Measurements from ENCODE around the gene PHEX. TPM values are rescaled to one million over a fixed set of nuclear protein-coding genes. Genes with fewer than 3 reads are reported as not detected.

PHEX gene
- polyA plus RNA-seq, 3 donors = 0.03 TPM; not detected in 2

- Mint-ChIP-seq H3K27me3 (ENCODE audit: low read depth in 3 of 3) (peaks cover 0 to 5% (median 3%) of the 10 kb centered on the region in 3 donors), H3K4me1 (no peaks in the 10 kb centered on the region), H3K36me3 (no peaks in the 10 kb centered on the region), H3K9me3 (peaks cover 0 to 1% (median 0%) of the 10 kb centered on the region in 7 donors), H3K27ac (no peak overlapping the region), H3K4me3 (no peak overlapping the region)
- Histone ChIP-seq H3K4me2 (replicated peaks; ENCODE audit: extremely low read depth, low read length, poor library complexity, severe bottlenecking) (no peak overlapping the region), H3K4me3 (replicated peaks in 1 of 3; ENCODE audit: low read depth in 2 of 3, low read length in 3 of 3) (no peak overlapping the region), H3K27ac (ENCODE audit: low read depth in 1 of 2, low read length in 2 of 2) (no peak overlapping the region), H2AFZ (ENCODE audit: insufficient read depth, low read depth, low read length, poor library complexity, severe bottlenecking) (no peak overlapping the region), H3K79me2 (ENCODE audit: insufficient read depth, low read length) (no peaks in the 10 kb centered on the region), H3K27me3 (ENCODE audit: control insufficient read depth in 2 of 2, insufficient read depth in 2 of 2, low read length in 2 of 2) (no peaks in the 10 kb centered on the region), H3K9ac (ENCODE audit: insufficient read depth, low read length, poor library complexity, severe bottlenecking) (no peak overlapping the region), H4K20me1 (ENCODE audit: insufficient read depth, low read length) (no peaks in the 10 kb centered on the region), H3K4me1 (ENCODE audit: control insufficient read depth in 1 of 2, insufficient read depth in 2 of 2, low read length in 2 of 2) (no peaks in the 10 kb centered on the region), H3K9me3 (replicated peaks in 1 of 2; ENCODE audit: control insufficient read depth in 1 of 2, insufficient read depth in 1 of 2, low read length in 2 of 2) (no peaks in the 10 kb centered on the region), H3K36me3 (replicated peaks in 1 of 2; ENCODE audit: control insufficient read depth in 1 of 2, insufficient read depth in 2 of 2, low read length in 2 of 2) (no peaks in the 10 kb centered on the region)
- WGBS (ENCODE audit: insufficient coverage) = no CpG with 5 or more reads among the region's 3 CpGs
- no peak for TF ChIP-seq CTCF (IDR thresholded peaks at IDR 0.05)
- intact Hi-C loops (cut with micrococcal nuclease) = no loop called here
- DNase-seq = no peak
Measured at GRCh38 chrX:22163326-22163725, 131.2 kb downstream of the PHEX start.

- Histone ChIP-seq H4K20me1 (ENCODE audit: insufficient read depth, low read length) (no peaks in the 10 kb centered on the region), H3K9me3 (replicated peaks in 1 of 2; ENCODE audit: control insufficient read depth in 1 of 2, insufficient read depth in 1 of 2, low read length in 2 of 2) (no peaks in the 10 kb centered on the region), H3K36me3 (replicated peaks in 1 of 2; ENCODE audit: control insufficient read depth in 1 of 2, insufficient read depth in 2 of 2, low read length in 2 of 2) (no peaks in the 10 kb centered on the region), H3K9ac (ENCODE audit: insufficient read depth, low read length, poor library complexity, severe bottlenecking) (no peak overlapping the region), H3K4me2 (replicated peaks; ENCODE audit: extremely low read depth, low read length, poor library complexity, severe bottlenecking) (no peak overlapping the region), H3K27ac (ENCODE audit: low read depth in 1 of 2, low read length in 2 of 2) (no peak overlapping the region), H2AFZ (ENCODE audit: insufficient read depth, low read depth, low read length, poor library complexity, severe bottlenecking) (no peak overlapping the region), H3K27me3 (ENCODE audit: control insufficient read depth in 2 of 2, insufficient read depth in 2 of 2, low read length in 2 of 2) (no peaks in the 10 kb centered on the region), H3K4me3 (replicated peaks in 1 of 3; ENCODE audit: low read depth in 2 of 3, low read length in 3 of 3) (no peak overlapping the region), H3K79me2 (ENCODE audit: insufficient read depth, low read length) (no peaks in the 10 kb centered on the region), H3K4me1 (ENCODE audit: control insufficient read depth in 1 of 2, insufficient read depth in 2 of 2, low read length in 2 of 2) (no peaks in the 10 kb centered on the region)
- TF ChIP-seq CTCF (IDR thresholded peaks at IDR 0.05) = no peak
- Mint-ChIP-seq H3K36me3 (no peaks in the 10 kb centered on the region), H3K27ac (no peak overlapping the region), H3K9me3 (peaks cover 0 to 1% (median 0%) of the 10 kb centered on the region in 7 donors), H3K27me3 (ENCODE audit: low read depth in 3 of 3) (peaks cover 0 to 5% (median 3%) of the 10 kb centered on the region in 3 donors), H3K4me1 (no peaks in the 10 kb centered on the region), H3K4me3 (no peak overlapping the region)
- intact Hi-C loops (cut with micrococcal nuclease) = no loop called here
- no CpG with 5 or more reads among the region's 3 CpGs for WGBS (ENCODE audit: insufficient coverage)
- no peak for DNase-seq
Measured at GRCh38 chrX:22164770-22165388, 132.8 kb downstream of the PHEX start.
